ENCODE measurements around the gene DCAF5. TPM values are rescaled to one million over a fixed set of nuclear protein-coding genes. Genes with fewer than 3 reads are reported as not detected.
A peak's percentile ranks its signal among the peaks of the same experiment; 100 is the strongest.

DCAF5 gene
- total RNA-seq, 4 donors from 2014 or later, result 42.2 to 53.7 (median 51.1) TPM

- TF ChIP-seq CTCF (IDR thresholded peaks at IDR 0.05), result no peak
- TF ChIP-seq EP300 (IDR thresholded peaks at IDR 0.05), result no peak
- TF ChIP-seq POLR2A (IDR thresholded peaks at IDR 0.05), result no peak
- H3K4me3 ChIP-seq, result no peak overlapping the region
Observed at GRCh38 chr14:69142101-69142500, 10.8 kb downstream of the DCAF5 start.

GRCh38 chr14:69141550-69141949 lies 11.4 kb downstream of the DCAF5 start:
- peaks cover 0 to 42% (median 10%) of the 10 kb centered on the region in 4 donors for H3K4me1 ChIP-seq
- 96 to 100% methylated on average over 1 of the region's 1 CpG for WGBS, 2 donors
- DNase-seq (ENCODE audit: low spot score in 2 of 2), result no peak
- peaks cover 0 to 15% (median 0%) of the 10 kb centered on the region in 3 donors for H3K36me3 ChIP-seq
- H3K9me3 ChIP-seq, result no peaks in the 10 kb centered on the region
- no peaks in the 10 kb centered on the region for H3K27me3 ChIP-seq
- H3K4me3 ChIP-seq, result no peak overlapping the region
- no peak overlapping the region for H3K27ac ChIP-seq
- TF ChIP-seq CTCF (IDR thresholded peaks at IDR 0.05), result no peak
- TF ChIP-seq POLR2A (IDR thresholded peaks at IDR 0.05), result no peak
- TF ChIP-seq EP300 (IDR thresholded peaks at IDR 0.05), result no peak

More at GRCh38 chr14:69142101-69142500, 10.8 kb downstream of the DCAF5 start:
- 93 to 96% methylated on average over 5 of the region's 5 CpGs for WGBS, 2 donors
- Histone ChIP-seq H3K9me3 (no peaks in the 10 kb centered on the region), H3K27ac (no peak overlapping the region), H3K4me1 (peaks cover 0 to 37% (median 8%) of the 10 kb centered on the region in 4 donors), H3K36me3 (peaks cover 0 to 15% (median 0%) of the 10 kb centered on the region in 3 donors), H3K27me3 (no peaks in the 10 kb centered on the region)
- no peak for DNase-seq (ENCODE audit: low spot score in 2 of 2)

GRCh38 chr14:69139743-69140142 lies 13.2 kb downstream of the DCAF5 start:
- no peaks in the 10 kb centered on the region for H3K27me3 ChIP-seq
- H3K36me3 ChIP-seq, result peaks cover 0 to 13% (median 0%) of the 10 kb centered on the region in 3 donors
- no peak overlapping the region for H3K4me3 ChIP-seq
- TF ChIP-seq POLR2A (IDR thresholded peaks at IDR 0.05) (no peak), EP300 (IDR thresholded peaks at IDR 0.05) (no peak), CTCF (IDR thresholded peaks at IDR 0.05) (no peak)
- DNase-seq (ENCODE audit: low spot score in 2 of 2), result no peak
- H3K27ac ChIP-seq, result no peak overlapping the region
- no peaks in the 10 kb centered on the region for H3K9me3 ChIP-seq
- WGBS, 2 donors, result 83 to 90% methylated on average over 7 of the region's 7 CpGs
- H3K4me1 ChIP-seq, result peaks cover 0 to 48% (median 10%) of the 10 kb centered on the region in 4 donors

- peaks cover 0 to 6% (median 0%) of the 10 kb centered on the region in 3 donors for H3K36me3 ChIP-seq
- H3K9me3 ChIP-seq, result no peaks in the 10 kb centered on the region
- no peak for DNase-seq (ENCODE audit: low spot score in 2 of 2)
- H3K27me3 ChIP-seq, result no peaks in the 10 kb centered on the region
- TF ChIP-seq EP300 (IDR thresholded peaks at IDR 0.05) (no peak), CTCF (IDR thresholded peaks at IDR 0.05) (no peak), POLR2A (IDR thresholded peaks at IDR 0.05) (no peak)
- peak overlapping the region in 2 of 4 donors; percentile 13 to 54 for H3K27ac ChIP-seq
- no peak overlapping the region for H3K4me3 ChIP-seq
- peaks cover 0 to 60% (median 15%) of the 10 kb centered on the region in 4 donors for H3K4me1 ChIP-seq
- WGBS, 2 donors, result 40 to 53% methylated on average over 2 of the region's 2 CpGs
Observed at GRCh38 chr14:69137843-69138535, 14.9 kb downstream of the DCAF5 start.

- no peak overlapping the region for H3K4me3 ChIP-seq
- H3K27ac ChIP-seq, result peak overlapping the region in 1 of 4 donors; percentile 29
- peaks cover 0 to 66% (median 16%) of the 10 kb centered on the region in 4 donors for H3K4me1 ChIP-seq
- no peak for TF ChIP-seq POLR2A (IDR thresholded peaks at IDR 0.05)
- no peak for TF ChIP-seq CTCF (IDR thresholded peaks at IDR 0.05)
- no peak for TF ChIP-seq EP300 (IDR thresholded peaks at IDR 0.05)
- no peaks in the 10 kb centered on the region for H3K9me3 ChIP-seq
- H3K27me3 ChIP-seq, result no peaks in the 10 kb centered on the region
- DNase-seq (ENCODE audit: low spot score in 2 of 2), result no peak
- 46 to 50% methylated on average over 1 of the region's 1 CpG for WGBS, 2 donors
- peaks cover 0 to 6% (median 0%) of the 10 kb centered on the region in 3 donors for H3K36me3 ChIP-seq
Observed at GRCh38 chr14:69137416-69137815, 15.5 kb downstream of the DCAF5 start.

Measured in tibial nerve (tissue), 4 donors.